NCI-H2196 treated with DMSO at 0.1 percent for 48 hours (cell line): ENCODE results near the gene USH2A.

ENCODE experiments used
- DNase-seq: peaks from one replicate; lab custom pipeline; 2025; ENCODE audit not compliant: unreplicated experiment; lab: John Stamatoyannopoulos, UW

USH2A gene

GRCh38 chr1:216422821-216423520, at the start of gene USH2A:
Gene USH2A (minus strand): TSS chr1:216423448. CDS start chr1:216422336, 1,112 bp downstream.
- peak; percentile 9 for DNase-seq

GRCh38 chr1:216466162-216466801, 43.0 kb upstream of the USH2A start:
- DNase-seq: no peak

- DNase-seq: no peak
These were observed 41.2 kb upstream of the USH2A start for GRCh38 chr1:216464489-216464888.

GRCh38 chr1:216462066-216462775, 39.0 kb upstream of the USH2A start:
- no peak for DNase-seq

- DNase-seq: no peak
These were observed 38.2 kb upstream of the USH2A start for GRCh38 chr1:216461466-216461865.

GRCh38 chr1:216459651-216460207, 36.5 kb upstream of the USH2A start:
- no peak for DNase-seq

- DNase-seq: no peak
These were observed 35.6 kb upstream of the USH2A start for GRCh38 chr1:216458812-216459211.

GRCh38 chr1:216457356-216457755, 34.1 kb upstream of the USH2A start:
- DNase-seq: no peak

GRCh38 chr1:216456682-216457081, 33.4 kb upstream of the USH2A start:
- DNase-seq: no peak

- DNase-seq: no peak
These were observed 30.5 kb upstream of the USH2A start for GRCh38 chr1:216453777-216454176.

- no peak for DNase-seq
These were observed 27.0 kb upstream of the USH2A start for GRCh38 chr1:216450227-216450626.

- no peak for DNase-seq
These were observed 24.8 kb upstream of the USH2A start for GRCh38 chr1:216448011-216448510.

GRCh38 chr1:216437603-216438002, 14.4 kb upstream of the USH2A start:
- DNase-seq: no peak

- no peak for DNase-seq
These were observed 11.0 kb upstream of the USH2A start for GRCh38 chr1:216434232-216434631.

GRCh38 chr1:216433175-216433574, 9.9 kb upstream of the USH2A start:
- no peak for DNase-seq

- DNase-seq: peak; percentile 30
These were observed 7.5 kb upstream of the USH2A start for GRCh38 chr1:216430744-216431143.

- DNase-seq: no peak
These were observed 2.3 kb upstream of the USH2A start for GRCh38 chr1:216425577-216425976.

- no peak for DNase-seq
These were observed 2.5 kb downstream of the USH2A start for GRCh38 chr1:216420746-216421145.

- no peak for DNase-seq
These were observed 3.0 kb downstream of the USH2A start for GRCh38 chr1:216420263-216420662.

- DNase-seq: no peak
These were observed 6.8 kb downstream of the USH2A start for GRCh38 chr1:216416488-216416887.

GRCh38 chr1:216410026-216410425, 13.2 kb downstream of the USH2A start:
- no peak for DNase-seq

GRCh38 chr1:216390956-216391355, 32.3 kb downstream of the USH2A start:
- no peak for DNase-seq
